Pulmonary artery endothelial cell (primary cell): ENCODE results near the gene TPSG1. TPM values are rescaled to one million over a fixed set of nuclear protein-coding genes. Genes with fewer than 3 reads are reported as not detected.
"Not testable (repeated sequence)": the region's sequence is repeated elsewhere in the genome, so short reads cannot be mapped to it uniquely, and the experiment has no call there.

Experiments used
- DNase-seq: peaks from one replicate; pipeline ENCODE4 v3.0.0-alpha.2; 2011; ENCODE audit warnings: low read depth, low spot score
- total RNA-seq: library from RNA; depleted of rRNA; stranded (reverse); fragments of >200 nt; gene quantifications from 2 replicates; pipeline ENCODE4 v1.2.3, GENCODE V29; 2014

Gene TPSG1
- total RNA-seq, 1 donor from 2014 or later: not detected

- DNase-seq: no peak
Observed at GRCh38 chr16:1215574-1216295, 9.3 kb downstream of the TPSG1 start.

GRCh38 chr16:1214719-1215118, 10.3 kb downstream of the TPSG1 start:
- DNase-seq: no peak

GRCh38 chr16:1213796-1214372, 11.2 kb downstream of the TPSG1 start:
- no peak for DNase-seq

GRCh38 chr16:1213231-1213630, 11.8 kb downstream of the TPSG1 start:
- no peak for DNase-seq

- no peak for DNase-seq
Observed at GRCh38 chr16:1212616-1213194, 12.4 kb downstream of the TPSG1 start.

GRCh38 chr16:1211451-1212268, 13.4 kb downstream of the TPSG1 start:
- no peak for DNase-seq

- DNase-seq: no peak
Observed at GRCh38 chr16:1210461-1210860, 14.6 kb downstream of the TPSG1 start.

GRCh38 chr16:1209081-1209480, 16.0 kb downstream of the TPSG1 start:
- DNase-seq: no peak

GRCh38 chr16:1208239-1208830, 16.7 kb downstream of the TPSG1 start:
- no peak for DNase-seq

GRCh38 chr16:1206786-1207185, 18.3 kb downstream of the TPSG1 start:
- no peak for DNase-seq

GRCh38 chr16:1206326-1206725, 18.7 kb downstream of the TPSG1 start:
- no peak for DNase-seq

- no peak for DNase-seq
Observed at GRCh38 chr16:1204933-1205332, 20.1 kb downstream of the TPSG1 start.

- no peak for DNase-seq
Observed at GRCh38 chr16:1202274-1202673, 22.8 kb downstream of the TPSG1 start.

GRCh38 chr16:1201444-1201843, 23.6 kb downstream of the TPSG1 start:
- DNase-seq: no peak

- no peak for DNase-seq
Observed at GRCh38 chr16:1200014-1200627, 24.9 kb downstream of the TPSG1 start.

GRCh38 chr16:1199347-1200013, 25.6 kb downstream of the TPSG1 start:
- no peak for DNase-seq

- not testable (repeated sequence) for DNase-seq
Observed at GRCh38 chr16:1198671-1199346, 26.3 kb downstream of the TPSG1 start.

- DNase-seq: no peak
Observed at GRCh38 chr16:1198194-1198593, 26.9 kb downstream of the TPSG1 start.

GRCh38 chr16:1197237-1197866, 27.7 kb downstream of the TPSG1 start:
- no peak for DNase-seq

GRCh38 chr16:1196494-1196893, 28.6 kb downstream of the TPSG1 start:
- no peak for DNase-seq
